ENCODE data around the gene DDX20. TPM values are rescaled to one million over a fixed set of nuclear protein-coding genes. Genes with fewer than 3 reads are reported as not detected.

DDX20 gene
- total RNA-seq, 1 experiment from 2014 or later: 10.4 TPM

- no peaks in the 10 kb centered on the region for H3K9me3 ChIP-seq
- no TSS peak for BruUV-seq (replicated peaks)
- no peaks in the 10 kb centered on the region; the same call in 1 of the 2 replicates for H3K4me1 ChIP-seq
- H3K4me3 Mint-ChIP-seq (ENCODE audit: unreplicated experiment): no peak overlapping the region
- POLR2A ChIA-PET: no interaction called here
- no peaks in the 10 kb centered on the region for H3K9me3 Mint-ChIP-seq (ENCODE audit: unreplicated experiment)
- peaks cover 16% of the 10 kb centered on the region for H3K36me3 Mint-ChIP-seq (ENCODE audit: insufficient read depth, unreplicated experiment)
- no peaks in the 10 kb centered on the region for H3K27me3 ChIP-seq (replicated peaks; ENCODE audit: control insufficient read depth, insufficient read depth, low read length)
- CTCF ChIA-PET: interaction anchor here (1.4 kb wide), 1 partner anchor 235 kb away, joined by 4 read pairs; no protein-coding TSS in a partner anchor
- peaks cover 4% of the 10 kb centered on the region for H3K4me1 Mint-ChIP-seq (ENCODE audit: low read depth, unreplicated experiment)
- intact Hi-C loops (cut with micrococcal nuclease; ENCODE audit: unreplicated experiment): no loop called here
- no peaks in the 10 kb centered on the region for H3K36me3 ChIP-seq (ENCODE audit: control insufficient read depth, insufficient read depth, low read length)
- H3K27ac Mint-ChIP-seq (ENCODE audit: unreplicated experiment): no peak overlapping the region
- no peaks in the 10 kb centered on the region for H3K27me3 Mint-ChIP-seq (ENCODE audit: insufficient read depth, unreplicated experiment)
- DNase-seq: no peak
- H3K4me3 ChIP-seq (ENCODE audit: low read depth, low read length): no peak overlapping the region
- no peak for TF ChIP-seq CTCF (IDR thresholded peaks at IDR 0.05; ENCODE audit: insufficient read depth in 1 of 2, low read depth in 1 of 2, low read length in 1 of 2, severe bottlenecking in 1 of 2, unreplicated experiment in 1 of 2)
These were observed 12.0 kb upstream of the DDX20 start for GRCh38 chr1:111743679-111744101.

DNA sequence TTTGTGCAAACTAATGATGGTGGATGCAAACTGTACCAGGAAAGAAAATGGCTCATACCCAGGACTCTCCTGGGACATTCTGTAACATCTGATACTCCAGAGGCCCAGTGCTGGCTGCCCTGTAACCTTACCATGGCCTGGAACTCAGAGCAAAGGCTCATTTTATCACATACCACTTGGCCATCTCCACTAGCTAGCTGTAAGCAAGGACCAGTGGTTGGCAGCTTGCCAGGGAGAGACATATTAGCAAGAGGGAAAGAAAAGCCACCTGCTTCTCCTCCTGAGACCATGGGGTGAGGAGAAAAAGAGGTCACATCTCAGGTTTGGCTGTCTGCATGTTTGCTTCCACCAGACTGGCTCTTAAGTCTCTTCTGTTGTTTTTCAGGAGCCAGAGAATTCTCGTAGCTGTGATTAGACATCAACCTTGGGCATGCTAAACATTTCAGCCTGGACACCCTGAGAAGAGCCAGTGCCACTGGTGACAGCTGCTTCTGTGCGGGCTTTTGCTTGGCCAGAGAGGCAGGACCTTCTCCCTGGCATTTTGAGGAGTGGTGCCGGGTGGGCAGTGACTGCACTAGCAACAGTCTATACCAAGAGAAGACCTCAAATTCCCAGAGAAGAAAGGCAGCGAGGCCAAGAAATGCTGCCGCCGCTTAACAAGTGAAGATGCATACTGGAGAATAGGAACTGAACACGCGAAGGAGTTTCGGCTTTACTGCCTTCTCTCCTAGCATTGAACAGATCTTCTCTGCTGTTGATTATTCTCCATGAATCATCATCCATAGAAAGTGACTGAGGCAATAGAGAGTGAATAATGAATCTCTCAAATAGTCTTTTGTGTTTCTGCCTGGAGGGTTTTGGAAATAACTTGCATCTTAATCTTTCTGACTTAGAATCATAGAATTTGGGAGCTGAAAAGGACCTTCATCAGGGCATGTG lies 9.8 kb upstream of the DDX20 start:
- Histone ChIP-seq H3K4me1 (no peaks in the 10 kb centered on the region; the same call in 1 of the 2 replicates), H3K9me3 (no peaks in the 10 kb centered on the region), H3K36me3 (ENCODE audit: control insufficient read depth, insufficient read depth, low read length) (no peaks in the 10 kb centered on the region), H3K4me3 (ENCODE audit: low read depth, low read length) (no peak overlapping the region), H3K27me3 (replicated peaks; ENCODE audit: control insufficient read depth, insufficient read depth, low read length) (no peaks in the 10 kb centered on the region)
- Mint-ChIP-seq H3K9me3 (ENCODE audit: unreplicated experiment) (no peaks in the 10 kb centered on the region), H3K4me3 (ENCODE audit: unreplicated experiment) (no peak overlapping the region), H3K27ac (ENCODE audit: unreplicated experiment) (no peak overlapping the region), H3K36me3 (ENCODE audit: insufficient read depth, unreplicated experiment) (no peaks in the 10 kb centered on the region), H3K4me1 (ENCODE audit: low read depth, unreplicated experiment) (no peaks in the 10 kb centered on the region), H3K27me3 (ENCODE audit: insufficient read depth, unreplicated experiment) (no peaks in the 10 kb centered on the region)
- ChIA-PET POLR2A (no interaction called here), CTCF (interaction anchor here (1.4 to 1.9 kb wide), 2 partner anchors 31 to 264 kb away, joined by 14 to 30 read pairs; no protein-coding TSS in a partner anchor)
- intact Hi-C loops (cut with micrococcal nuclease; ENCODE audit: unreplicated experiment): no loop called here
- BruUV-seq (replicated peaks): no TSS peak
- no peak for DNase-seq
- no peak for TF ChIP-seq CTCF (IDR thresholded peaks at IDR 0.05; ENCODE audit: insufficient read depth in 1 of 2, low read depth in 1 of 2, low read length in 1 of 2, severe bottlenecking in 1 of 2, unreplicated experiment in 1 of 2)

DNA sequence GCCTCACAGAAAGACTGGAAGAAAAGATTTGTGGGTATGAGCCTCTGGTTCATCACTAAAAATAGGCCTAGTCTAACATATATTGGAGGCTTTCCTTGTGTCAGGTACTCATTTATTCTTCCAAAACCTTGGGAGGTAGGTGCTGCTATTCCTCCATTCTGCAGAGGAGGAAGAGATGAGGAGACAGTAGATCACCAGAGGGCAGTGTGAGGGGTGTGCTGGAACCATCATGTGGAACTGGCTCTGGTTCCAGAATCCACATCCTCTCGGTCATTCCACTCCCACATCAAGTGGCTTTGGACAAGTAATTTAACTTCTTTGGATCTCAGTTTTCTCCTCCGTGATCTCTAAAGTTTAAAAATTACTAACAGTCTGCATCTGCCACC lies 9.1 kb upstream of the DDX20 start:
- TF ChIP-seq CTCF (IDR thresholded peaks at IDR 0.05; ENCODE audit: insufficient read depth in 1 of 2, low read depth in 1 of 2, low read length in 1 of 2, severe bottlenecking in 1 of 2, unreplicated experiment in 1 of 2): no peak
- DNase-seq: no peak
- ChIA-PET CTCF (interaction anchor here (0.5 to 1.9 kb wide), 8 partner anchors 8 to 298 kb away, joined by 3 to 30 read pairs (median 4); partner anchors contain the start of gene INKA2), POLR2A (interaction anchor here (0.6 kb wide), 1 partner anchor 33 kb away, joined by 3 read pairs; no protein-coding TSS in a partner anchor)
- intact Hi-C loops (cut with micrococcal nuclease; ENCODE audit: unreplicated experiment): no loop called here
- BruUV-seq (replicated peaks): no TSS peak
- H3K36me3 ChIP-seq (ENCODE audit: control insufficient read depth, insufficient read depth, low read length): no peaks in the 10 kb centered on the region
- Mint-ChIP-seq H3K27ac (ENCODE audit: unreplicated experiment) (no peak overlapping the region), H3K27me3 (ENCODE audit: insufficient read depth, unreplicated experiment) (no peaks in the 10 kb centered on the region), H3K9me3 (ENCODE audit: unreplicated experiment) (no peaks in the 10 kb centered on the region), H3K4me3 (ENCODE audit: unreplicated experiment) (no peak overlapping the region), H3K4me1 (ENCODE audit: low read depth, unreplicated experiment) (no peaks in the 10 kb centered on the region), H3K36me3 (ENCODE audit: insufficient read depth, unreplicated experiment) (no peaks in the 10 kb centered on the region)
- no peaks in the 10 kb centered on the region for H3K4me1 ChIP-seq
- H3K27me3 ChIP-seq (replicated peaks; ENCODE audit: control insufficient read depth, insufficient read depth, low read length): no peaks in the 10 kb centered on the region
- no peaks in the 10 kb centered on the region for H3K9me3 ChIP-seq
- no peak overlapping the region for H3K4me3 ChIP-seq (ENCODE audit: low read depth, low read length)
